GM12878 (cell line): ENCODE results near the gene LPIN2. TPM values are rescaled to one million over a fixed set of nuclear protein-coding genes. Genes with fewer than 3 reads are reported as not detected.

ENCODE experiments used
- ATAC-seq: fragments of 200-7000 bp; cut with Tn5 transposase; 3 replicates; pipeline ENCODE4 v1.9.1; 2020; ENCODE audit warnings: mild to moderate bottlenecking, moderate library complexity
- BruUV-seq: library from RNA; stranded (reverse); fragments of 400-500 nt; replicated peaks from 2 replicates; lab custom pipeline; 2021; lab: Mats Ljungman, UMichigan
- CTCF ChIA-PET: fragments of 300-600 bp; sonication (Branson Sonifier 250); formaldehyde crosslinking; extraction: SDS; loops from one replicate; lab custom pipeline; 2021; ENCODE audit warnings: inconsistent platforms; lab: Yijun Ruan, JAX
- POLR2A ChIA-PET: fragments of 350-600 bp; formaldehyde crosslinking; extraction: SDS; loops from one replicate; lab custom pipeline; 2021; ENCODE audit warnings: inconsistent platforms; lab: Charles Lee
- RAD21 ChIA-PET: fragments of 300-600 bp; sonication (Branson Sonifier 250); formaldehyde crosslinking; loops from one replicate; lab custom pipeline; 2023; ENCODE audit warnings: antibody characterized with exemption; ENCODE audit not compliant: unreplicated experiment; lab: Charles Lee
- SMC1A ChIA-PET: fragments of 300-600 bp; sonication (Branson Sonifier 250); formaldehyde crosslinking; loops from one replicate; lab custom pipeline; 2023; ENCODE audit not compliant: unreplicated experiment, uncharacterized antibody; lab: Charles Lee
- DNase-seq: peaks from one replicate; pipeline ENCODE4 v3.0.0-alpha.2; 2011; ENCODE audit warnings: low read depth, low spot score
- FAIRE-seq: peaks from 3 replicates; lab custom pipeline; 2011; peaks lifted over from hg19 to GRCh38; lab: Jason Lieb, UNC
- H2AFZ ChIP-seq: 2 replicates; pipeline ENCODE4 v1.6.0; 2011; ENCODE audit warnings: low read depth, low read length, control low read depth; ENCODE audit not compliant: control insufficient read depth
- H3K27ac ChIP-seq: 2 replicates; pipeline ENCODE4 v1.5.1; 2011; ENCODE audit warnings: control low read depth; ENCODE audit not compliant: control insufficient read depth, insufficient read depth
- H3K27me3 ChIP-seq, 2 experiments: replicated peaks in 1 of 2; 2 replicates each; pipeline versions ENCODE4 v1.6.0 to v1.6.1; 2011; ENCODE audit warnings: low read length in 1 of 2; ENCODE audit not compliant: control insufficient read depth in 2 of 2, insufficient read depth in 2 of 2
- H3K36me3 ChIP-seq, 2 experiments: 2 replicates each; pipeline ENCODE4 v1.5.1; 2011; ENCODE audit warnings: low read length in 1 of 2; ENCODE audit not compliant: control insufficient read depth in 2 of 2, insufficient read depth in 2 of 2
- H3K4me1 ChIP-seq: 2 replicates; pipeline ENCODE4 v1.6.1; 2011; ENCODE audit warnings: mild to moderate bottlenecking, low read length, moderate library complexity, mixed read lengths; ENCODE audit not compliant: control insufficient read depth, insufficient read depth
- H3K4me2 ChIP-seq: 2 replicates; pipeline ENCODE4 v1.6.0; 2011; ENCODE audit warnings: control low read depth; ENCODE audit not compliant: control insufficient read depth, insufficient read depth
- H3K4me3 ChIP-seq: fragments of 200-600 bp; sonication (generic); 2 replicates; pipeline ENCODE4 v1.5.1; 2016
- H3K79me2 ChIP-seq: 2 replicates; pipeline ENCODE4 v1.6.0; 2011; ENCODE audit warnings: low read length; ENCODE audit not compliant: control insufficient read depth, insufficient read depth
- H3K9ac ChIP-seq: 2 replicates; pipeline ENCODE4 v1.8.0; 2011; ENCODE audit warnings: low read length, control low read depth, mixed read lengths; ENCODE audit not compliant: control insufficient read depth, insufficient read depth
- H3K9me3 ChIP-seq: replicated peaks from 3 replicates; pipeline ENCODE4 v1.5.1; 2011; ENCODE audit warnings: mild to moderate bottlenecking, low read length; ENCODE audit not compliant: control insufficient read depth, insufficient read depth
- H4K20me1 ChIP-seq: 2 replicates; pipeline ENCODE4 v1.6.0; 2011; ENCODE audit not compliant: control insufficient read depth, insufficient read depth
- BMI1 ChIP-seq: fragments of 450-650 bp; IDR thresholded peaks from 2 replicates; pipeline ENCODE4 v1.6.1; 2016; ENCODE audit warnings: mild to moderate bottlenecking, moderate library complexity, borderline replicate concordance
- JUNB ChIP-seq: IDR thresholded peaks from 2 replicates; pipeline ENCODE4 v1.6.1; 2016; ENCODE audit warnings: antibody characterized with exemption, mild to moderate bottlenecking
- NFIC ChIP-seq: IDR thresholded peaks from 2 replicates; pipeline ENCODE4 v1.6.1; 2012; ENCODE audit warnings: low read depth, mild to moderate bottlenecking, inconsistent platforms, low read length, moderate library complexity
- POLR2A ChIP-seq: IDR thresholded peaks from 2 replicates; pipeline ENCODE4 v1.6.1; 2011; ENCODE audit warnings: low read depth, mild to moderate bottlenecking, low read length
- SPI1 ChIP-seq: IDR thresholded peaks from 2 replicates; pipeline ENCODE4 v1.6.1; 2011; ENCODE audit warnings: low read depth, mild to moderate bottlenecking, low read length, moderate library complexity, borderline replicate concordance; ENCODE audit not compliant: insufficient read depth
- TCF3 ChIP-seq: IDR thresholded peaks from 2 replicates; pipeline ENCODE4 v1.6.1; 2012; ENCODE audit warnings: low read depth, mild to moderate bottlenecking, low read length, borderline replicate concordance; ENCODE audit not compliant: insufficient read depth
- ZNF207 ChIP-seq: fragments of 450-650 bp; IDR thresholded peaks from 2 replicates; pipeline ENCODE4 v1.6.1; 2014; ENCODE audit warnings: antibody characterized with exemption, mild to moderate bottlenecking, borderline replicate concordance
- WGBS: methylation state at CpG from one replicate; pipeline ENCODE4 v1.1.6; 2016; ENCODE audit warnings: low lambda C conversion rate; ENCODE audit not compliant: insufficient replicate concordance, insufficient coverage; ENCODE audit errors: missing lambda C conversion rate; 5-methylcytosine and 5-hydroxymethylcytosine counted together
- in situ Hi-C: fragments of 300-500 bp; cut with MboI; formaldehyde crosslinking; loops from 9 replicates; pipeline ENCODE4 v1.14.3; 2018; ENCODE audit warnings: mixed read lengths
- intact Hi-C: fragments of 100-400 bp; cut with micrococcal nuclease; formaldehyde crosslinking; loops from one replicate; pipeline ENCODE4 v1.14.2; 2022; ENCODE audit not compliant: unreplicated experiment
- polyA plus RNA-seq, 11 experiments: library from polyadenylated mRNA; depleted of rRNA in 4 of 11; unstranded in 6 of 11; stranded (reverse) in 5 of 11; fragments of >200 nt; fragmentation: Nextera tagmentation in 4 of 11; fragmentation: Illumina TruSeq in 1 of 11; extraction: Ambion mirVana in 4 of 11; extraction: Trizol in 1 of 11; gene quantifications; 1 replicate in 1 of 11; 2 replicates in 10 of 11; pipeline versions ENCODE4 v1.2.1 to v1.2.3, GENCODE V29; 2011 to 2016; ENCODE audit warnings: inconsistent platforms in 2 of 11, missing spikeins in 2 of 11, low read depth in 1 of 11
- total RNA-seq, 4 experiments: library from RNA; depleted of rRNA in 3 of 4; stranded (reverse); fragments of >200 nt in 3 of 4; fragmentation: Illumina TruSeq in 1 of 4; extraction: Trizol in 1 of 4; gene quantifications; 2 replicates each; pipeline versions ENCODE4 v1.2.1 to v1.2.3, GENCODE V29; 2013 to 2021
- TF ChIP-seq, protein P1 (sequence below): fragments of 450-650 bp; IDR thresholded peaks from 2 replicates; pipeline ENCODE4 v1.6.1; 2014; ENCODE audit warnings: mild to moderate bottlenecking
- TF ChIP-seq, protein P2 (sequence below): fragments of 450-650 bp; IDR thresholded peaks from 2 replicates; pipeline ENCODE4 v1.6.1; 2017; ENCODE audit warnings: low read depth, mild to moderate bottlenecking, moderate library complexity
- TF ChIP-seq, protein P3 (sequence below): fragments of 450-650 bp; IDR thresholded peaks from 2 replicates; pipeline ENCODE4 v1.6.1; 2016; ENCODE audit warnings: mild to moderate bottlenecking
- TF ChIP-seq, protein P4 (sequence below): IDR thresholded peaks from 2 replicates; pipeline ENCODE4 v1.6.1; 2012; ENCODE audit warnings: mild to moderate bottlenecking, low read depth, low read length

Gene LPIN2
- total and polyA plus RNA-seq, 10 of the 15 experiments (the other 5 are each of a cell fraction or from before 2014, with no cell fraction given): 4.1 to 28.0 (median 15.9) TPM

DNA sequence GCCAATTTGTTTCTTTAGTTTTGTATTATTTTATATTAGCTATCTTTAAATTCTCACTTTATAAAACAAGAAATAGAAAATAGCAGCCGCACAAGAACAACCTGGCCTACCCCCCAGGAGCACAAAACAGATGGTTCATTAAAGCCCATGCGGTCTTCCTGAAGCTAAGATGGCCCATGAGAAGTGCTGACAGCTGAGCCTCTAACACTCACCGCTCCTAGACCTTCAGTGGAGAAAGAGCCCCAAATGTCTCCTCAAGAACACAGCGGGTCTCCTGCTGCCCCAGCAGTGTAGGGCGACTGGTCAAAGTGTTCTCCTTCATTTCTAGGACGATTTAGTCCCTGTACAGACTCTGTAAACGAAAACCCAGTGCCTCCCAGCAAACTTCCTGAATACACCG, 45.1 kb downstream of the LPIN2 start:
- peak overlapping the region; percentile 5; the same call in 1 of the 2 replicates for H3K9ac ChIP-seq
- peaks cover 70% of the 10 kb centered on the region for H3K79me2 ChIP-seq
- BruUV-seq: no TSS peak
- H3K4me3 ChIP-seq: 0 out of 2 replicates have a peak overlapping the region, but pooled peaks have one; percentile 13
- no peaks in the 10 kb centered on the region for H3K9me3 ChIP-seq
- SMC1A ChIA-PET: interaction anchor here (1.0 to 7.8 kb wide), 10 partner anchors 8 to 490 kb away, joined by 3 to 180 read pairs (median 5); no protein-coding TSS in a partner anchor
- H3K36me3 ChIP-seq: no peaks in the 10 kb centered on the region
- RAD21 ChIA-PET: interaction anchor here (1.1 to 8.9 kb wide), 7 partner anchors 8 to 279 kb away, joined by 3 to 155 read pairs (median 19); partner anchors contain the start of gene MYL12A
- POLR2A ChIA-PET: interaction anchor here (0.6 to 8.2 kb wide), 10 partner anchors 8 to 297 kb away, joined by 3 to 177 read pairs (median 6); partner anchors contain the start of gene MYL12A
- DNase-seq: no peak
- no peaks in the 10 kb centered on the region for H3K27me3 ChIP-seq
- no peak for FAIRE-seq
- no peak overlapping the region for H2AFZ ChIP-seq
- H3K27ac ChIP-seq: peak overlapping the region; percentile 9
- no peaks in the 10 kb centered on the region for H4K20me1 ChIP-seq
- CTCF ChIA-PET: interaction anchor here (1.1 to 21.4 kb wide), 7 partner anchors 8 to 161 kb away, joined by 4 to 285 read pairs (median 14); no protein-coding TSS in a partner anchor
- H3K4me2 ChIP-seq: peak overlapping the region; percentile 36
- intact Hi-C loops: loop anchor here (5.0 kb wide), 1 partner anchor 279 kb away; the partner anchor contains the start of gene MYL12A
- 4% methylated on average over 8 of the region's 8 CpGs for WGBS
- in situ Hi-C loops: loop anchor here (25.0 kb wide), 2 partner anchors 1294 to 1369 kb away; no protein-coding TSS in a partner anchor
- peaks cover 64% of the 10 kb centered on the region for H3K4me1 ChIP-seq
- no peak for ATAC-seq
- TF ChIP-seq SPI1: no peak
- TF ChIP-seq POLR2A: no peak
- TF ChIP-seq, protein P1, sequence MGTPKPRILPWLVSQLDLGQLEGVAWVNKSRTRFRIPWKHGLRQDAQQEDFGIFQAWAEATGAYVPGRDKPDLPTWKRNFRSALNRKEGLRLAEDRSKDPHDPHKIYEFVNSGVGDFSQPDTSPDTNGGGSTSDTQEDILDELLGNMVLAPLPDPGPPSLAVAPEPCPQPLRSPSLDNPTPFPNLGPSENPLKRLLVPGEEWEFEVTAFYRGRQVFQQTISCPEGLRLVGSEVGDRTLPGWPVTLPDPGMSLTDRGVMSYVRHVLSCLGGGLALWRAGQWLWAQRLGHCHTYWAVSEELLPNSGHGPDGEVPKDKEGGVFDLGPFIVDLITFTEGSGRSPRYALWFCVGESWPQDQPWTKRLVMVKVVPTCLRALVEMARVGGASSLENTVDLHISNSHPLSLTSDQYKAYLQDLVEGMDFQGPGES: no peak
- TF ChIP-seq JUNB: no peak
- TF ChIP-seq TCF3: no peak
- TF ChIP-seq, protein P2, sequence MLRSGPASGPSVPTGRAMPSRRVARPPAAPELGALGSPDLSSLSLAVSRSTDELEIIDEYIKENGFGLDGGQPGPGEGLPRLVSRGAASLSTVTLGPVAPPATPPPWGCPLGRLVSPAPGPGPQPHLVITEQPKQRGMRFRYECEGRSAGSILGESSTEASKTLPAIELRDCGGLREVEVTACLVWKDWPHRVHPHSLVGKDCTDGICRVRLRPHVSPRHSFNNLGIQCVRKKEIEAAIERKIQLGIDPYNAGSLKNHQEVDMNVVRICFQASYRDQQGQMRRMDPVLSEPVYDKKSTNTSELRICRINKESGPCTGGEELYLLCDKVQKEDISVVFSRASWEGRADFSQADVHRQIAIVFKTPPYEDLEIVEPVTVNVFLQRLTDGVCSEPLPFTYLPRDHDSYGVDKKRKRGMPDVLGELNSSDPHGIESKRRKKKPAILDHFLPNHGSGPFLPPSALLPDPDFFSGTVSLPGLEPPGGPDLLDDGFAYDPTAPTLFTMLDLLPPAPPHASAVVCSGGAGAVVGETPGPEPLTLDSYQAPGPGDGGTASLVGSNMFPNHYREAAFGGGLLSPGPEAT: no peak
- no peak for TF ChIP-seq ZNF207
- TF ChIP-seq, protein P3, sequence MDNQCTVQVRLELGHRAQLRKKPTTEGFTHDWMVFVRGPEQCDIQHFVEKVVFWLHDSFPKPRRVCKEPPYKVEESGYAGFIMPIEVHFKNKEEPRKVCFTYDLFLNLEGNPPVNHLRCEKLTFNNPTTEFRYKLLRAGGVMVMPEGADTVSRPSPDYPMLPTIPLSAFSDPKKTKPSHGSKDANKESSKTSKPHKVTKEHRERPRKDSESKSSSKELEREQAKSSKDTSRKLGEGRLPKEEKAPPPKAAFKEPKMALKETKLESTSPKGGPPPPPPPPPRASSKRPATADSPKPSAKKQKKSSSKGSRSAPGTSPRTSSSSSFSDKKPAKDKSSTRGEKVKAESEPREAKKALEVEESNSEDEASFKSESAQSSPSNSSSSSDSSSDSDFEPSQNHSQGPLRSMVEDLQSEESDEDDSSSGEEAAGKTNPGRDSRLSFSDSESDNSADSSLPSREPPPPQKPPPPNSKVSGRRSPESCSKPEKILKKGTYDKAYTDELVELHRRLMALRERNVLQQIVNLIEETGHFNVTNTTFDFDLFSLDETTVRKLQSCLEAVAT: peak; percentile 95
- TF ChIP-seq, protein P4, sequence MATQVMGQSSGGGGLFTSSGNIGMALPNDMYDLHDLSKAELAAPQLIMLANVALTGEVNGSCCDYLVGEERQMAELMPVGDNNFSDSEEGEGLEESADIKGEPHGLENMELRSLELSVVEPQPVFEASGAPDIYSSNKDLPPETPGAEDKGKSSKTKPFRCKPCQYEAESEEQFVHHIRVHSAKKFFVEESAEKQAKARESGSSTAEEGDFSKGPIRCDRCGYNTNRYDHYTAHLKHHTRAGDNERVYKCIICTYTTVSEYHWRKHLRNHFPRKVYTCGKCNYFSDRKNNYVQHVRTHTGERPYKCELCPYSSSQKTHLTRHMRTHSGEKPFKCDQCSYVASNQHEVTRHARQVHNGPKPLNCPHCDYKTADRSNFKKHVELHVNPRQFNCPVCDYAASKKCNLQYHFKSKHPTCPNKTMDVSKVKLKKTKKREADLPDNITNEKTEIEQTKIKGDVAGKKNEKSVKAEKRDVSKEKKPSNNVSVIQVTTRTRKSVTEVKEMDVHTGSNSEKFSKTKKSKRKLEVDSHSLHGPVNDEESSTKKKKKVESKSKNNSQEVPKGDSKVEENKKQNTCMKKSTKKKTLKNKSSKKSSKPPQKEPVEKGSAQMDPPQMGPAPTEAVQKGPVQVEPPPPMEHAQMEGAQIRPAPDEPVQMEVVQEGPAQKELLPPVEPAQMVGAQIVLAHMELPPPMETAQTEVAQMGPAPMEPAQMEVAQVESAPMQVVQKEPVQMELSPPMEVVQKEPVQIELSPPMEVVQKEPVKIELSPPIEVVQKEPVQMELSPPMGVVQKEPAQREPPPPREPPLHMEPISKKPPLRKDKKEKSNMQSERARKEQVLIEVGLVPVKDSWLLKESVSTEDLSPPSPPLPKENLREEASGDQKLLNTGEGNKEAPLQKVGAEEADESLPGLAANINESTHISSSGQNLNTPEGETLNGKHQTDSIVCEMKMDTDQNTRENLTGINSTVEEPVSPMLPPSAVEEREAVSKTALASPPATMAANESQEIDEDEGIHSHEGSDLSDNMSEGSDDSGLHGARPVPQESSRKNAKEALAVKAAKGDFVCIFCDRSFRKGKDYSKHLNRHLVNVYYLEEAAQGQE: no peak
- TF ChIP-seq BMI1: no peak
- 0 out of 2 replicates have a peak, but pooled peaks have one; percentile 10 for TF ChIP-seq NFIC
